Stomach (tissue), 9 donors: Measurements from ENCODE around the gene LMTK2. TPM values are rescaled to one million over a fixed set of nuclear protein-coding genes. Genes with fewer than 3 reads are reported as not detected.

Experiments used
- DNase-seq, 2 donors: peaks; one replicate each; pipeline versions ENCODE4 v3.0.0 to v3.0.0-alpha.2; 2013 to 2019
- H3K27ac ChIP-seq, 5 donors: fragments of 200-600 bp in 4 of 5; sonication (generic) in 4 of 5; one replicate each; pipeline ENCODE4 v1.5.1; 2013 to 2019; ENCODE audit warnings: mild to moderate bottlenecking in 1 of 5, moderate library complexity in 1 of 5
- H3K27me3 ChIP-seq, 3 donors: fragments of 200-600 bp; sonication (generic); one replicate each; pipeline ENCODE4 v1.5.1; 2017 to 2019; ENCODE audit warnings: mixed run types in 1 of 3
- H3K36me3 ChIP-seq, 4 donors: fragments of 200-600 bp; sonication (generic); 1 replicate in 3 of 4; 2 replicates in 1 of 4; pipeline ENCODE4 v1.5.1; 2016 to 2019
- H3K4me1 ChIP-seq, 4 donors: fragments of 200-600 bp; sonication (generic); one replicate each; pipeline ENCODE4 v1.5.1; 2016 to 2019
- H3K4me3 ChIP-seq, 4 donors: fragments of 200-600 bp; sonication (generic) in 3 of 4; one replicate each; pipeline ENCODE4 v1.5.1; 2016 to 2019; ENCODE audit warnings: mild to moderate bottlenecking in 1 of 4
- H3K9me3 ChIP-seq, 4 donors: fragments of 200-600 bp; sonication (generic); one replicate each; pipeline ENCODE4 v1.5.1; 2016 to 2019
- CTCF ChIP-seq, 7 experiments: fragments of 450-650 bp in 4 of 7; fragments of 200-600 bp in 3 of 7; sonication (generic) in 3 of 7; IDR thresholded peaks; one replicate each; pipeline ENCODE4 v1.5.1; 2016 to 2019; ENCODE audit warnings: antibody characterized with exemption in 7 of 7, control low read depth in 2 of 7, mild to moderate bottlenecking in 1 of 7
- EP300 ChIP-seq: sonication (generic); formaldehyde crosslinking; IDR thresholded peaks from one replicate; pipeline ENCODE4 v1.6.1; 2017; ENCODE audit warnings: antibody characterized with exemption
- POLR2A ChIP-seq, 4 donors: fragments of 450-650 bp; IDR thresholded peaks; one replicate each; pipeline ENCODE4 v1.6.1; 2016; ENCODE audit warnings: antibody characterized with exemption in 4 of 4, control low read depth in 2 of 4, mild to moderate bottlenecking in 1 of 4, moderate library complexity in 1 of 4
- POLR2AphosphoS5 ChIP-seq, 3 donors: sonication (generic); formaldehyde crosslinking; IDR thresholded peaks; one replicate each; pipeline ENCODE4 v1.6.1; 2016; ENCODE audit warnings: antibody characterized with exemption in 3 of 3
- WGBS, 5 donors: extraction: QIAGEN DNeasy Blood & Tissue Kit in 3 of 5; methylation state at CpG; one replicate each; pipeline versions ENCODE4 v1.1.5 to v1.1.7; 2013 to 2018; 5-methylcytosine and 5-hydroxymethylcytosine counted together
- intact Hi-C: fragments of 100-400 bp; cut with DNase I; formaldehyde crosslinking; loops from one replicate; pipeline ENCODE4 v1.15.1; 2023; ENCODE audit warnings: low total_unique reads
- polyA plus RNA-seq, 3 donors: library from polyadenylated mRNA; stranded (reverse); fragments of 200-250 nt; gene quantifications; one replicate each; pipeline ENCODE4 v1.2.3, GENCODE V29; 2013
- total RNA-seq, 5 donors: library from RNA; depleted of rRNA; stranded (reverse); fragments of >200 nt; gene quantifications; one replicate each; pipeline versions ENCODE4 v1.1.0 to v1.2.3, GENCODE V29; 2014 to 2016
- donor health status: healthy with polysubstance abuse.
- donor health status: Bipolar disorder and iron deficiency.
- donor health status: healthy.

Gene LMTK2
- total and polyA plus RNA-seq, 8 donors, result 1.4 to 42.6 (median 19.3) TPM

GRCh38 chr7:98090116-98090515, 16.5 kb upstream of the LMTK2 start:
- Histone ChIP-seq H3K27ac (no peak overlapping the region), H3K27me3 (no peaks in the 10 kb centered on the region), H3K36me3 (no peaks in the 10 kb centered on the region), H3K9me3 (peaks cover 0 to 17% (median 6%) of the 10 kb centered on the region in 4 donors), H3K4me3 (no peak overlapping the region), H3K4me1 (no peaks in the 10 kb centered on the region)
- WGBS, 5 donors, result 53 to 84% (median 71%) methylated on average over 4 of the region's 4 CpGs
- intact Hi-C loops, result no loop called here
- no peak for DNase-seq
- TF ChIP-seq CTCF (IDR thresholded peaks at IDR 0.05) (no peak), POLR2AphosphoS5 (IDR thresholded peaks at IDR 0.05) (no peak), POLR2A (IDR thresholded peaks at IDR 0.05) (no peak), EP300 (no peak)

- TF ChIP-seq POLR2A (IDR thresholded peaks at IDR 0.05), result no peak
- no peak for TF ChIP-seq CTCF (IDR thresholded peaks at IDR 0.05)
- TF ChIP-seq EP300, result no peak
- no peak for TF ChIP-seq POLR2AphosphoS5 (IDR thresholded peaks at IDR 0.05)
- peaks cover 0 to 26% (median 14%) of the 10 kb centered on the region in 4 donors for H3K9me3 ChIP-seq
- 66 to 81% (median 76%) methylated on average over 2 of the region's 2 CpGs for WGBS, 5 donors
- no peaks in the 10 kb centered on the region for H3K27me3 ChIP-seq
- H3K27ac ChIP-seq, result no peak overlapping the region
- intact Hi-C loops, result no loop called here
- no peak overlapping the region for H3K4me3 ChIP-seq
- no peak for DNase-seq
- no peaks in the 10 kb centered on the region for H3K4me1 ChIP-seq
- H3K36me3 ChIP-seq, result no peaks in the 10 kb centered on the region
Observed at GRCh38 chr7:98091061-98091460, 15.6 kb upstream of the LMTK2 start.

GRCh38 chr7:98091523-98091922, 15.1 kb upstream of the LMTK2 start:
- DNase-seq, result no peak
- WGBS, 5 donors, result 77 to 87% (median 80%) methylated on average over 3 of the region's 3 CpGs
- peaks cover 0 to 31% (median 17%) of the 10 kb centered on the region in 4 donors for H3K9me3 ChIP-seq
- H3K4me3 ChIP-seq, result no peak overlapping the region
- intact Hi-C loops, result no loop called here
- no peak overlapping the region for H3K27ac ChIP-seq
- no peaks in the 10 kb centered on the region for H3K36me3 ChIP-seq
- no peaks in the 10 kb centered on the region for H3K4me1 ChIP-seq
- H3K27me3 ChIP-seq, result no peaks in the 10 kb centered on the region
- TF ChIP-seq CTCF (IDR thresholded peaks at IDR 0.05), result no peak
- no peak for TF ChIP-seq EP300
- no peak for TF ChIP-seq POLR2AphosphoS5 (IDR thresholded peaks at IDR 0.05)
- no peak for TF ChIP-seq POLR2A (IDR thresholded peaks at IDR 0.05)

- TF ChIP-seq CTCF (IDR thresholded peaks at IDR 0.05) (no peak), POLR2AphosphoS5 (IDR thresholded peaks at IDR 0.05) (no peak), EP300 (no peak)
- intact Hi-C loops, result no loop called here
- Histone ChIP-seq H3K36me3 (no peaks in the 10 kb centered on the region), H3K4me3 (no peak overlapping the region), H3K27me3 (no peaks in the 10 kb centered on the region), H3K9me3 (peaks cover 4 to 66% (median 40%) of the 10 kb centered on the region in 4 donors), H3K27ac (no peak overlapping the region), H3K4me1 (no peaks in the 10 kb centered on the region)
- 88 to 98% (median 93%) methylated on average over 1 of the region's 1 CpG for WGBS, 5 donors
- no peak for DNase-seq
Observed at GRCh38 chr7:98097042-98097645, 9.5 kb upstream of the LMTK2 start.
